Endodermal cell (in vitro differentiated cells): ENCODE measurements around the gene ARMH3. TPM values are rescaled to one million over a fixed set of nuclear protein-coding genes. Genes with fewer than 3 reads are reported as not detected.

ENCODE experiments used
- DNase-seq: peaks from one replicate; pipeline ENCODE4 v3.0.0-alpha.2; 2017
- H3K27ac ChIP-seq: 2 replicates; pipeline ENCODE4 v1.5.1; 2013; ENCODE audit warnings: mild to moderate bottlenecking, low read depth, low read length, moderate library complexity
- H3K27me3 ChIP-seq: 2 replicates; pipeline ENCODE4 v1.6.1; 2013; ENCODE audit warnings: mild to moderate bottlenecking, low read length, moderate library complexity; ENCODE audit not compliant: insufficient read depth, control insufficient read depth, poor library complexity, severe bottlenecking
- H3K36me3 ChIP-seq: 2 replicates; pipeline ENCODE4 v1.7.0; 2013; ENCODE audit warnings: mild to moderate bottlenecking, low read length, moderate library complexity; ENCODE audit not compliant: control insufficient read depth, insufficient read depth
- H3K4me1 ChIP-seq: one replicate; pipeline ENCODE4 v1.7.0; 2013; ENCODE audit warnings: low read length; ENCODE audit not compliant: control insufficient read depth, insufficient read depth
- H3K4me3 ChIP-seq: 2 replicates; pipeline ENCODE4 v1.5.1; 2013; ENCODE audit warnings: mild to moderate bottlenecking, low read length, moderate library complexity
- H3K9ac ChIP-seq: 2 replicates; pipeline ENCODE4 v1.6.1; 2013; ENCODE audit warnings: mild to moderate bottlenecking, low read length, moderate library complexity; ENCODE audit not compliant: poor library complexity, severe bottlenecking; ENCODE audit errors: extremely low read depth
- H3K9me3 ChIP-seq: 2 replicates; pipeline ENCODE4 v1.6.1; 2013; ENCODE audit warnings: mild to moderate bottlenecking, low read length, moderate library complexity; ENCODE audit not compliant: control insufficient read depth
- H3K27ac Mint-ChIP-seq: 2 replicates; pipeline ENCODE4 v1.8.0; 2020; ENCODE audit warnings: mixed read lengths
- H3K27me3 Mint-ChIP-seq: 2 replicates; pipeline ENCODE4 v1.8.0; 2021; ENCODE audit warnings: mild to moderate bottlenecking, mixed read lengths; ENCODE audit not compliant: insufficient read depth
- H3K36me3 Mint-ChIP-seq: 2 replicates; pipeline ENCODE4 v1.8.0; 2020; ENCODE audit warnings: low read depth, mixed read lengths
- H3K4me1 Mint-ChIP-seq: 2 replicates; pipeline ENCODE4 v1.8.0; 2020; ENCODE audit warnings: mixed read lengths
- H3K4me3 Mint-ChIP-seq: 2 replicates; pipeline ENCODE4 v1.8.0; 2020; ENCODE audit warnings: mild to moderate bottlenecking, moderate library complexity, mixed read lengths
- H3K9me3 Mint-ChIP-seq: 2 replicates; pipeline ENCODE4 v1.8.0; 2020; ENCODE audit warnings: mild to moderate bottlenecking, mixed read lengths
- CTCF ChIP-seq: fragments of 200-600 bp; sonication (generic); conservative IDR thresholded peaks from 2 replicates; pipeline ENCODE4 v1.5.0; 2021; ENCODE audit warnings: antibody characterized with exemption, mild to moderate bottlenecking
- WGBS, 2 experiments: methylation state at CpG; one replicate each; pipeline versions ENCODE4 v1.1.5 to v1.1.7; 2013; ENCODE audit warnings: missing lambda C conversion rate in 2 of 2, mixed read lengths in 1 of 2; ENCODE audit not compliant: insufficient coverage in 1 of 2, insufficient read length in 1 of 2; 5-methylcytosine and 5-hydroxymethylcytosine counted together
- total RNA-seq, 2 donors: library from RNA; stranded (reverse); fragmentation: NEBNext Ultra II Directional in 1 of 2; extraction: Animal tissue kit (Norgen Biotek cat#: 25700) in 1 of 2; gene quantifications; 2 replicates in 1 of 2; 3 replicates in 1 of 2; pipeline ENCODE4 v1.2.1, GENCODE V29; 2021

Gene ARMH3
- total RNA-seq, 2 donors from 2014 or later = 18.0 to 19.7 TPM

- Histone ChIP-seq H3K27ac (no peak overlapping the region), H3K9me3 (no peaks in the 10 kb centered on the region), H3K27me3 (no peaks in the 10 kb centered on the region), H3K4me1 (no peaks in the 10 kb centered on the region), H3K4me3 (no peak overlapping the region), H3K36me3 (no peaks in the 10 kb centered on the region), H3K9ac (no peak overlapping the region)
- no peaks in the 10 kb centered on the region for H3K27me3 Mint-ChIP-seq
- peak; percentile 98 for TF ChIP-seq CTCF
- no peak overlapping the region for H3K4me3 Mint-ChIP-seq
- H3K27ac Mint-ChIP-seq = no peak overlapping the region
- WGBS, 2 experiments = 86 to 100% methylated on average over 1 to 4 of the region's 4 CpGs
- DNase-seq = peak; percentile 94
- H3K4me1 Mint-ChIP-seq = no peaks in the 10 kb centered on the region
- H3K36me3 Mint-ChIP-seq = peaks cover 2% of the 10 kb centered on the region
- H3K9me3 Mint-ChIP-seq = no peaks in the 10 kb centered on the region
Observed at GRCh38 chr10:102072673-102073527, 16.9 kb upstream of the ARMH3 start.

- no peaks in the 10 kb centered on the region for H3K4me1 Mint-ChIP-seq
- DNase-seq = no peak
Observed at GRCh38 chr10:102069071-102069470, 13.1 kb upstream of the ARMH3 start.

GRCh38 chr10:102068216-102068615, 12.2 kb upstream of the ARMH3 start:
- H3K27me3 Mint-ChIP-seq = peaks cover under 1% of the 10 kb centered on the region
- no peak overlapping the region for H3K9ac ChIP-seq
- H3K9me3 Mint-ChIP-seq = no peaks in the 10 kb centered on the region
- no peak overlapping the region for H3K27ac Mint-ChIP-seq
- DNase-seq = no peak
- H3K4me1 Mint-ChIP-seq = no peaks in the 10 kb centered on the region
- H3K27me3 ChIP-seq = peaks cover 3% of the 10 kb centered on the region
- TF ChIP-seq CTCF = no peak
- H3K4me3 Mint-ChIP-seq = no peak overlapping the region
- no peaks in the 10 kb centered on the region for H3K36me3 ChIP-seq
- H3K9me3 ChIP-seq = no peaks in the 10 kb centered on the region
- H3K4me1 ChIP-seq = peaks cover 5% of the 10 kb centered on the region
- 80 to 86% methylated on average over 1 of the region's 1 CpG for WGBS, 2 experiments
- H3K27ac ChIP-seq = no peak overlapping the region
- H3K4me3 ChIP-seq = no peak overlapping the region
- peaks cover 6% of the 10 kb centered on the region for H3K36me3 Mint-ChIP-seq

More at GRCh38 chr10:102069071-102069470, 13.1 kb upstream of the ARMH3 start:
- no peaks in the 10 kb centered on the region for H3K36me3 ChIP-seq
- no peak for TF ChIP-seq CTCF
- H3K27me3 ChIP-seq = no peaks in the 10 kb centered on the region
- H3K9me3 Mint-ChIP-seq = no peaks in the 10 kb centered on the region
- H3K4me3 Mint-ChIP-seq = no peak overlapping the region
- no peaks in the 10 kb centered on the region for H3K9me3 ChIP-seq
- peaks cover 6% of the 10 kb centered on the region for H3K36me3 Mint-ChIP-seq
- no peak overlapping the region for H3K27ac ChIP-seq
- no peaks in the 10 kb centered on the region for H3K27me3 Mint-ChIP-seq
- H3K4me1 ChIP-seq = peaks cover 5% of the 10 kb centered on the region
- H3K4me3 ChIP-seq = no peak overlapping the region
- no peak overlapping the region for H3K9ac ChIP-seq
- H3K27ac Mint-ChIP-seq = no peak overlapping the region
